HCT116 (cell line): Measurements from ENCODE around the gene NUDT14. TPM values are rescaled to one million over a fixed set of nuclear protein-coding genes. Genes with fewer than 3 reads are reported as not detected.

Experiments used
- ATAC-seq: fragments of 200-7000 bp; cut with Tn5 transposase; 2 replicates; pipeline ENCODE4 v1.9.1; 2020; ENCODE audit warnings: mild to moderate bottlenecking, moderate library complexity
- BruUV-seq: library from RNA; stranded (reverse); fragments of 400-500 nt; replicated peaks from 2 replicates; lab custom pipeline; 2021; lab: Mats Ljungman, UMichigan
- CTCF ChIA-PET: fragments of 300-600 bp; sonication (Branson Sonifier 250); formaldehyde crosslinking; loops from one replicate; lab custom pipeline; 2021; ENCODE audit warnings: antibody characterized with exemption; lab: Charles Lee
- POLR2A ChIA-PET: fragments of 300-600, 350-600 bp; sonication (Branson Sonifier 250); formaldehyde crosslinking; loops from one replicate; lab custom pipeline; 2021; ENCODE audit warnings: antibody characterized with exemption; lab: Charles Lee
- RAD21 ChIA-PET, 2 experiments: fragments of 300-600 bp; sonication (Branson Sonifier 250); formaldehyde crosslinking; loops; one replicate each; lab custom pipeline; 2023; ENCODE audit warnings: low total read pairs in 2 of 2; ENCODE audit not compliant: uncharacterized antibody in 2 of 2, unreplicated experiment in 2 of 2, low non-redundant PET in 1 of 2; lab: Charles Lee
- DNase-seq: peaks from one replicate; pipeline ENCODE4 v3.0.0-alpha.2; 2010; ENCODE audit warnings: low read depth, low spot score
- H2AFZ ChIP-seq: fragments of 200-600 bp; shearing (Covaris generic), sonication (generic); 2 replicates; pipeline ENCODE4 v1.6.1; 2017; ENCODE audit warnings: low read depth, mixed run types, mixed read lengths, antibody characterized with exemption, low read length; ENCODE audit not compliant: poor library complexity, severe bottlenecking
- H3K27ac ChIP-seq: 2 replicates; pipeline ENCODE4 v1.5.1; 2012; ENCODE audit warnings: low read depth, low read length
- H3K27me3 ChIP-seq: fragments of 200-600 bp; sonication (generic); 2 replicates; pipeline ENCODE4 v1.6.1; 2016; ENCODE audit warnings: mixed run types, low read length, mixed read lengths; ENCODE audit not compliant: insufficient read depth
- H3K36me3 ChIP-seq, 2 experiments: fragments of 200-500 bp in 1 of 2; fragments of 200-600 bp in 1 of 2; sonication (Bioruptor generic) in 1 of 2; sonication (generic) in 1 of 2; 2 replicates each; pipeline versions ENCODE4 v1.5.1 to v1.6.1; 2014 to 2016; ENCODE audit warnings: low read length in 2 of 2, inconsistent platforms in 1 of 2, mixed read lengths in 1 of 2, mixed run types in 1 of 2; ENCODE audit not compliant: insufficient read depth in 2 of 2, control insufficient read depth in 1 of 2
- H3K4me1 ChIP-seq, 2 experiments: fragments of 200-600 bp in 1 of 2; sonication (generic) in 1 of 2; 2 replicates each; pipeline versions ENCODE4 v1.5.1 to v1.6.1; 2012 to 2017; ENCODE audit warnings: low read length in 2 of 2, inconsistent platforms in 1 of 2, mild to moderate bottlenecking in 1 of 2, mixed read lengths in 1 of 2, mixed run types in 1 of 2, moderate library complexity in 1 of 2; ENCODE audit not compliant: insufficient read depth in 2 of 2, control insufficient read depth in 1 of 2
- H3K4me2 ChIP-seq: fragments of 200-600 bp; sonication (generic); 2 replicates; pipeline ENCODE4 v1.6.1; 2017; ENCODE audit warnings: mixed run types, low read length, mixed read lengths
- H3K4me3 ChIP-seq, 2 experiments: fragments of 200-600 bp in 1 of 2; sonication (generic) in 1 of 2; replicated peaks in 1 of 2; 2 replicates each; pipeline ENCODE4 v1.5.1; 2011 to 2016; ENCODE audit warnings: low read length in 2 of 2, control low read depth in 1 of 2, low read depth in 1 of 2, mild to moderate bottlenecking in 1 of 2, mixed read lengths in 1 of 2, mixed run types in 1 of 2
- H3K79me2 ChIP-seq: fragments of 200-600 bp; sonication (generic); 2 replicates; pipeline ENCODE4 v1.6.1; 2017; ENCODE audit warnings: mild to moderate bottlenecking, mixed run types, low read length, moderate library complexity, mixed read lengths; ENCODE audit not compliant: insufficient read depth
- H3K9ac ChIP-seq: fragments of 200-600 bp; sonication (generic); 2 replicates; pipeline ENCODE4 v1.6.1; 2016; ENCODE audit warnings: low read length, mixed read lengths
- H3K9me2 ChIP-seq: fragments of 200-600 bp; sonication (generic), shearing (Covaris generic); 2 replicates; pipeline ENCODE4 v1.6.1; 2017; ENCODE audit warnings: mixed run types, mild to moderate bottlenecking, moderate library complexity; ENCODE audit not compliant: insufficient read depth
- H3K9me3 ChIP-seq, 2 experiments: fragments of 200-500 bp in 1 of 2; fragments of 200-600 bp in 1 of 2; sonication (Bioruptor generic) in 1 of 2; sonication (generic) in 1 of 2; 2 replicates each; pipeline ENCODE4 v1.6.1; 2014 to 2017; ENCODE audit warnings: low read length in 2 of 2, mixed read lengths in 2 of 2, inconsistent platforms in 1 of 2, low read depth in 1 of 2, mild to moderate bottlenecking in 1 of 2, mixed run types in 1 of 2, moderate library complexity in 1 of 2; ENCODE audit not compliant: control insufficient read depth in 1 of 2, insufficient read depth in 1 of 2
- H4K20me1 ChIP-seq: fragments of 200-600 bp; sonication (generic), shearing (Covaris generic); 2 replicates; pipeline ENCODE4 v1.6.1; 2017; ENCODE audit warnings: mixed run types, mild to moderate bottlenecking, moderate library complexity; ENCODE audit not compliant: insufficient read depth
- ATF3 ChIP-seq: IDR thresholded peaks from 2 replicates; pipeline ENCODE4 v1.6.1; 2012
- CTCF ChIP-seq, 3 experiments: fragments of 200-600 bp in 1 of 3; sonication (generic) in 1 of 3; IDR thresholded peaks in 2 of 3; conservative IDR thresholded peaks in 1 of 3; 2 replicates each; pipeline ENCODE4 v1.5.1; 2012 to 2017; ENCODE audit warnings: low read depth in 2 of 3, low read length in 2 of 3, antibody characterized with exemption in 1 of 3, borderline replicate concordance in 1 of 3, control low read depth in 1 of 3, mild to moderate bottlenecking in 1 of 3, mixed read lengths in 1 of 3, mixed run types in 1 of 3, moderate library complexity in 1 of 3; ENCODE audit not compliant: insufficient read depth in 1 of 3
- EGR1 ChIP-seq: IDR thresholded peaks from 2 replicates; pipeline ENCODE4 v1.6.1; 2012; ENCODE audit warnings: low read depth
- ELF1 ChIP-seq: IDR thresholded peaks from 2 replicates; pipeline ENCODE4 v1.6.1; 2012; ENCODE audit warnings: low read depth, borderline replicate concordance
- EZH2 ChIP-seq: fragments of 200-600 bp; sonication (generic); IDR thresholded peaks from 2 replicates; pipeline ENCODE4 v1.6.1; 2017; ENCODE audit warnings: antibody characterized with exemption, mixed run types
- FOSL1 ChIP-seq: IDR thresholded peaks from 2 replicates; pipeline ENCODE4 v1.6.1; 2012; ENCODE audit warnings: low read depth
- JUND ChIP-seq: IDR thresholded peaks from 2 replicates; pipeline ENCODE4 v1.6.1; 2012
- MAX ChIP-seq: IDR thresholded peaks from 2 replicates; pipeline ENCODE4 v1.6.1; 2012
- POLR2A ChIP-seq: IDR thresholded peaks from 2 replicates; pipeline ENCODE4 v1.7.0; 2011; ENCODE audit warnings: borderline replicate concordance; ENCODE audit not compliant: insufficient read depth, insufficient read length; ENCODE audit errors: extremely low read depth
- TCF7L2 ChIP-seq: IDR thresholded peaks from 2 replicates; pipeline ENCODE4 v1.7.0; 2011; ENCODE audit warnings: borderline replicate concordance, inconsistent platforms; ENCODE audit not compliant: insufficient read depth, insufficient read length; ENCODE audit errors: extremely low read depth
- ZBTB33 ChIP-seq: IDR thresholded peaks from 2 replicates; pipeline ENCODE4 v1.6.1; 2011; ENCODE audit warnings: mild to moderate bottlenecking, low read length, moderate library complexity; ENCODE audit not compliant: insufficient replicate concordance; ENCODE audit errors: extremely low read depth
- ZFX ChIP-seq: fragments of 450-650 bp; IDR thresholded peaks from 2 replicates; pipeline ENCODE4 v1.6.1; 2017
- ZNF274 ChIP-seq: fragments of 200-500 bp; sonication (Bioruptor generic); IDR thresholded peaks from 2 replicates; pipeline ENCODE4 v1.6.1; 2014; ENCODE audit warnings: mild to moderate bottlenecking, low read depth, low read length, inconsistent platforms
- intact Hi-C: fragments of 100-400 bp; cut with micrococcal nuclease; formaldehyde crosslinking; loops from 2 replicates; pipeline ENCODE4 v1.10.0; 2022
- total RNA-seq: library from RNA; stranded (reverse); gene quantifications from one replicate; pipeline ENCODE4 v1.2.1, GENCODE V29; 2021; ENCODE audit not compliant: unreplicated experiment
- TF ChIP-seq, protein P1 (sequence below): IDR thresholded peaks from 2 replicates; pipeline ENCODE4 v1.6.1; 2012; ENCODE audit warnings: low read depth

NUDT14 gene
- total RNA-seq, 1 experiment from 2014 or later, result 56.1 TPM

DNA sequence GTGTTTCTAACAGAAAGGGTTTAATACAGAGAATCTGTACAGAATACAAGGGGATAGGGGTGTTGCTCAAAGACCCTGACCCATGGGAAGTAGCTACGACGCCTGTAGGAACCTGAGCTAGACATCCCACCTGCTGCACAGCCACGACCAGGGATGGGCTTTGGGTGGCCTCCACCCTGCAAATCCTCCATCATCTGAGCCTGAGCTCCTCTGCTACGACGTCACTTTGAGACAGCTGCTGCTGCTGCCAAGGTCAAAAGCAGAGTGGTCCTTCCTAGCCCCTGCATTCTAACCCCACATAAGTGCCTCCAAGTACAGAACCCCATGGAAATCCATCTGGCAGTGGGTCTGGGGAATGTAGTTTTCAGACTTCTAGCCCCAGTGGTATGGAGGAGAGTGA, 56.3 kb downstream of the NUDT14 start:
- Histone ChIP-seq H3K9ac (no peak overlapping the region), H3K9me2 (no peaks in the 10 kb centered on the region), H3K27ac (no peak overlapping the region), H4K20me1 (no peaks in the 10 kb centered on the region), H2AFZ (no peak overlapping the region), H3K4me2 (no peak overlapping the region), H3K27me3 (no peaks in the 10 kb centered on the region), H3K4me1 (no peaks in the 10 kb centered on the region), H3K79me2 (no peaks in the 10 kb centered on the region), H3K4me3 (no peak overlapping the region), H3K9me3 (peaks cover 4 to 17% of the 10 kb centered on the region in 2 experiments; a peak in 2 of 4 replicates), H3K36me3 (no peaks in the 10 kb centered on the region)
- BruUV-seq, result no TSS peak
- no peak for DNase-seq
- ChIA-PET POLR2A (no interaction called here), CTCF (no interaction called here), RAD21 (no interaction called here)
- ATAC-seq, result no peak
- TF ChIP-seq POLR2A (no peak), ZBTB33 (no peak), ZFX (no peak), TCF7L2 (no peak), ZNF274 (no peak), ATF3 (no peak), MAX (no peak), EGR1 (no peak), EZH2 (no peak), JUND (no peak), ELF1 (no peak), CTCF (IDR thresholded peaks at IDR 0.05 in 2 of 3, conservative IDR thresholded peaks at IDR 0.05 in 1 of 3; ENCODE audit: borderline replicate concordance in 1 of 3, insufficient read depth in 1 of 3, low read depth in 2 of 3, low read length in 2 of 3) (no peak), FOSL1 (no peak)
- TF ChIP-seq, protein P1, sequence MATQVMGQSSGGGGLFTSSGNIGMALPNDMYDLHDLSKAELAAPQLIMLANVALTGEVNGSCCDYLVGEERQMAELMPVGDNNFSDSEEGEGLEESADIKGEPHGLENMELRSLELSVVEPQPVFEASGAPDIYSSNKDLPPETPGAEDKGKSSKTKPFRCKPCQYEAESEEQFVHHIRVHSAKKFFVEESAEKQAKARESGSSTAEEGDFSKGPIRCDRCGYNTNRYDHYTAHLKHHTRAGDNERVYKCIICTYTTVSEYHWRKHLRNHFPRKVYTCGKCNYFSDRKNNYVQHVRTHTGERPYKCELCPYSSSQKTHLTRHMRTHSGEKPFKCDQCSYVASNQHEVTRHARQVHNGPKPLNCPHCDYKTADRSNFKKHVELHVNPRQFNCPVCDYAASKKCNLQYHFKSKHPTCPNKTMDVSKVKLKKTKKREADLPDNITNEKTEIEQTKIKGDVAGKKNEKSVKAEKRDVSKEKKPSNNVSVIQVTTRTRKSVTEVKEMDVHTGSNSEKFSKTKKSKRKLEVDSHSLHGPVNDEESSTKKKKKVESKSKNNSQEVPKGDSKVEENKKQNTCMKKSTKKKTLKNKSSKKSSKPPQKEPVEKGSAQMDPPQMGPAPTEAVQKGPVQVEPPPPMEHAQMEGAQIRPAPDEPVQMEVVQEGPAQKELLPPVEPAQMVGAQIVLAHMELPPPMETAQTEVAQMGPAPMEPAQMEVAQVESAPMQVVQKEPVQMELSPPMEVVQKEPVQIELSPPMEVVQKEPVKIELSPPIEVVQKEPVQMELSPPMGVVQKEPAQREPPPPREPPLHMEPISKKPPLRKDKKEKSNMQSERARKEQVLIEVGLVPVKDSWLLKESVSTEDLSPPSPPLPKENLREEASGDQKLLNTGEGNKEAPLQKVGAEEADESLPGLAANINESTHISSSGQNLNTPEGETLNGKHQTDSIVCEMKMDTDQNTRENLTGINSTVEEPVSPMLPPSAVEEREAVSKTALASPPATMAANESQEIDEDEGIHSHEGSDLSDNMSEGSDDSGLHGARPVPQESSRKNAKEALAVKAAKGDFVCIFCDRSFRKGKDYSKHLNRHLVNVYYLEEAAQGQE, result no peak
- intact Hi-C loops, result no loop called here
